Measurements from ENCODE around the gene SLX9.

GRCh38 chr21:44893278-44893556, 46.6 kb upstream of the SLX9 start:
- TF ChIP-seq, protein P1, sequence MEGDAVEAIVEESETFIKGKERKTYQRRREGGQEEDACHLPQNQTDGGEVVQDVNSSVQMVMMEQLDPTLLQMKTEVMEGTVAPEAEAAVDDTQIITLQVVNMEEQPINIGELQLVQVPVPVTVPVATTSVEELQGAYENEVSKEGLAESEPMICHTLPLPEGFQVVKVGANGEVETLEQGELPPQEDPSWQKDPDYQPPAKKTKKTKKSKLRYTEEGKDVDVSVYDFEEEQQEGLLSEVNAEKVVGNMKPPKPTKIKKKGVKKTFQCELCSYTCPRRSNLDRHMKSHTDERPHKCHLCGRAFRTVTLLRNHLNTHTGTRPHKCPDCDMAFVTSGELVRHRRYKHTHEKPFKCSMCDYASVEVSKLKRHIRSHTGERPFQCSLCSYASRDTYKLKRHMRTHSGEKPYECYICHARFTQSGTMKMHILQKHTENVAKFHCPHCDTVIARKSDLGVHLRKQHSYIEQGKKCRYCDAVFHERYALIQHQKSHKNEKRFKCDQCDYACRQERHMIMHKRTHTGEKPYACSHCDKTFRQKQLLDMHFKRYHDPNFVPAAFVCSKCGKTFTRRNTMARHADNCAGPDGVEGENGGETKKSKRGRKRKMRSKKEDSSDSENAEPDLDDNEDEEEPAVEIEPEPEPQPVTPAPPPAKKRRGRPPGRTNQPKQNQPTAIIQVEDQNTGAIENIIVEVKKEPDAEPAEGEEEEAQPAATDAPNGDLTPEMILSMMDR (IDR thresholded peaks at IDR 0.05) = no peak
- no peak for TF ChIP-seq ZFX (IDR thresholded peaks at IDR 0.05; ENCODE audit: borderline replicate concordance)
